HepG2 (cell line): Measurements from ENCODE around the gene RABL6. TPM values are rescaled to one million over a fixed set of nuclear protein-coding genes. Genes with fewer than 3 reads are reported as not detected.

Experiments
- CAMTA2 ChIP-seq: sonication (generic); formaldehyde crosslinking; IDR thresholded peaks from 2 replicates; pipeline ENCODE4 v1.4.0; 2020; ENCODE audit warnings: mild to moderate bottlenecking, missing genetic modification reagents, borderline replicate concordance
- CCDC6 ChIP-seq: sonication (generic); formaldehyde crosslinking; IDR thresholded peaks from 2 replicates; pipeline ENCODE4 v1.8.1; 2022; ENCODE audit warnings: mild to moderate bottlenecking, missing genetic modification reagents, moderate library complexity
- ELF3 ChIP-seq: IDR thresholded peaks from 2 replicates; pipeline ENCODE4 v1.6.1; 2016; ENCODE audit warnings: missing genetic modification reagents, missing compliant biosample characterization
- FOSL2 ChIP-seq: sonication (generic); formaldehyde crosslinking; IDR thresholded peaks from 2 replicates; pipeline ENCODE4 v1.4.0; 2020; ENCODE audit warnings: missing genetic modification reagents
- FOXC1 ChIP-seq: sonication (generic); formaldehyde crosslinking; IDR thresholded peaks from 2 replicates; pipeline ENCODE4 v1.8.0; 2022; ENCODE audit warnings: mild to moderate bottlenecking, missing genetic modification reagents, borderline replicate concordance
- FOXO1 ChIP-seq: sonication (generic); formaldehyde crosslinking; IDR thresholded peaks from 2 replicates; pipeline ENCODE4 v1.4.0; 2020; ENCODE audit warnings: missing genetic modification reagents
- MXD4 ChIP-seq: IDR thresholded peaks from 2 replicates; pipeline ENCODE4 v1.6.1; 2016; ENCODE audit warnings: mild to moderate bottlenecking, missing biosample characterization, missing genetic modification reagents
- SNAPC2 ChIP-seq: sonication (generic); formaldehyde crosslinking; IDR thresholded peaks from 2 replicates; pipeline ENCODE4 v1.8.1; 2022; ENCODE audit warnings: mild to moderate bottlenecking, missing genetic modification reagents
- SPEN ChIP-seq: sonication (generic); formaldehyde crosslinking; IDR thresholded peaks from 2 replicates; pipeline ENCODE4 v1.5.1; 2020; ENCODE audit warnings: low read depth, mild to moderate bottlenecking, missing genetic modification reagents
- SRSF4 ChIP-seq: fragments of 200-400 bp; formaldehyde crosslinking; IDR thresholded peaks from one replicate; pipeline ENCODE4 v1.6.1; 2018; ENCODE audit warnings: mild to moderate bottlenecking, low read depth, low read length, moderate library complexity; ENCODE audit not compliant: poor library complexity, severe bottlenecking
- WIZ ChIP-seq: sonication (generic); formaldehyde crosslinking; IDR thresholded peaks from 2 replicates; pipeline ENCODE4 v1.5.1; 2020; ENCODE audit warnings: mild to moderate bottlenecking, missing genetic modification reagents
- ZBTB42 ChIP-seq: sonication (generic); formaldehyde crosslinking; IDR thresholded peaks from 2 replicates; pipeline ENCODE4 v1.5.0; 2020; ENCODE audit warnings: mild to moderate bottlenecking, missing genetic modification reagents
- ZBTB7A ChIP-seq: sonication (generic); formaldehyde crosslinking; IDR thresholded peaks from 2 replicates; pipeline ENCODE4 v1.8.0; 2022; ENCODE audit warnings: mild to moderate bottlenecking, missing genetic modification reagents
- ZNF256 ChIP-seq: sonication (generic); formaldehyde crosslinking; conservative IDR thresholded peaks from 2 replicates; pipeline ENCODE4 v1.4.0; 2020; ENCODE audit warnings: missing genetic modification reagents
- ZNF468 ChIP-seq: sonication (generic); formaldehyde crosslinking; IDR thresholded peaks from 2 replicates; pipeline ENCODE4 v1.8.0; 2022; ENCODE audit warnings: mild to moderate bottlenecking, moderate library complexity, missing genetic modification reagents
- ZNF547 ChIP-seq: sonication (generic); formaldehyde crosslinking; IDR thresholded peaks from 2 replicates; pipeline ENCODE4 v1.5.1; 2020; ENCODE audit warnings: mild to moderate bottlenecking, missing genetic modification reagents
- ZNF660 ChIP-seq: sonication (generic); formaldehyde crosslinking; IDR thresholded peaks from 2 replicates; pipeline ENCODE4 v1.5.1; 2020; ENCODE audit warnings: mild to moderate bottlenecking, low read depth, missing genetic modification reagents, borderline replicate concordance
- ZNF746 ChIP-seq: sonication (generic); formaldehyde crosslinking; IDR thresholded peaks from 2 replicates; pipeline ENCODE4 v1.8.0; 2022; ENCODE audit warnings: mild to moderate bottlenecking, missing genetic modification reagents
- ZNF83 ChIP-seq: sonication (generic); formaldehyde crosslinking; IDR thresholded peaks from 2 replicates; pipeline ENCODE4 v1.4.0; 2020; ENCODE audit warnings: missing genetic modification reagents, mild to moderate bottlenecking, borderline replicate concordance
- polyA plus RNA-seq, 8 experiments: library from polyadenylated mRNA; depleted of rRNA in 3 of 8; stranded (reverse) in 7 of 8; unstranded in 1 of 8; fragments of >200 nt; fragmentation: Illumina TruSeq in 4 of 8; extraction: Trizol in 4 of 8; gene quantifications; 2 replicates each; pipeline versions ENCODE4 v1.2.1 to v1.2.3, GENCODE V29; 2011 to 2016; ENCODE audit warnings: low read depth in 4 of 8, missing spikeins in 1 of 8, mixed read lengths in 1 of 8; ENCODE audit not compliant: insufficient read depth in 1 of 8
- total RNA-seq, 5 experiments: library from RNA; depleted of rRNA; stranded (reverse); fragments of >200 nt; fragmentation: Illumina TruSeq; extraction: Trizol; gene quantifications; 2 replicates each; pipeline ENCODE4 v1.2.3, GENCODE V29; 2016; ENCODE audit warnings: low read depth in 1 of 5
- TF ChIP-seq, protein P1 (sequence below): sonication (generic); formaldehyde crosslinking; IDR thresholded peaks from 2 replicates; pipeline ENCODE4 v1.4.0; 2020; ENCODE audit warnings: missing genetic modification reagents, mild to moderate bottlenecking, borderline replicate concordance
- TF ChIP-seq, protein P2 (sequence below): sonication (generic); formaldehyde crosslinking; IDR thresholded peaks from 2 replicates; pipeline ENCODE4 v1.4.0; 2020; ENCODE audit warnings: low read depth, mild to moderate bottlenecking, missing genetic modification reagents
- TF ChIP-seq, protein P3 (sequence below): IDR thresholded peaks from 2 replicates; pipeline ENCODE4 v1.6.1; 2016; ENCODE audit warnings: low read depth, control low read depth

Gene RABL6
- total and polyA plus RNA-seq, 2 of the 13 experiments (the other 11 are each of a cell fraction or from before 2014, with no cell fraction given): 81.5 to 125 TPM

DNA sequence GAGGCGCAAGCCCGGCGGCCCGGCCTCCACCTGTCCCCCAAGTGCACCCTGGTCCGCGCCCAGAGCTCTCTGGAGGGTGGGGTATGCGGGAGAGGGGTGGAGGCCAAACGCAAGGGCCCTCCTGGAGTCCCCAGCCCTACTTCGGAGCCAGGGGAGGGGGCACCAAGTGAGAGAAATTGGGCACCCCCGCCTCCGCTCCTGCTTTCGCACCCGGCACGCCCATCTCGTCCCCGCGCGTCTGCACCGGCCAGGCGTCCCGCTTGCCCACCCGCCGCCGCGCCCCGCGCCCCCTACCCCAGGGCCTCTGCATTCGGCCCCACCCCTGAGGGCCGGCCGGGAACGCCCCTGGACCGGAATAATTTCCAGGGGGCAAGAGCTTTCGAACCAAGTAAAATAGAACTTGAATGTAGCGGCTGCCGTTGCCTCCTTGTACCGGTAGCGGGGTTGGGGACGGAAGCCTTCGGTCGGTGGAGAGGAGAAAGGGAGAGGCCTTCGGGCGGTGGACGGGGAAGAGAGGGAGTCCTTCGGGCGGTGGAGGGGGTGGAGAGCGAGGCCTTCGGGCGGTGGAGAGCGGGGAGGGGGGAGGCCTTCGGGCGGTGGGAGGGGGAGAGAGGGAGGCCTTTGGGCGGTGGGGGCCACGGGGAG lies 40.8 kb downstream of the RABL6 start (continued):
- TF ChIP-seq, protein P1, sequence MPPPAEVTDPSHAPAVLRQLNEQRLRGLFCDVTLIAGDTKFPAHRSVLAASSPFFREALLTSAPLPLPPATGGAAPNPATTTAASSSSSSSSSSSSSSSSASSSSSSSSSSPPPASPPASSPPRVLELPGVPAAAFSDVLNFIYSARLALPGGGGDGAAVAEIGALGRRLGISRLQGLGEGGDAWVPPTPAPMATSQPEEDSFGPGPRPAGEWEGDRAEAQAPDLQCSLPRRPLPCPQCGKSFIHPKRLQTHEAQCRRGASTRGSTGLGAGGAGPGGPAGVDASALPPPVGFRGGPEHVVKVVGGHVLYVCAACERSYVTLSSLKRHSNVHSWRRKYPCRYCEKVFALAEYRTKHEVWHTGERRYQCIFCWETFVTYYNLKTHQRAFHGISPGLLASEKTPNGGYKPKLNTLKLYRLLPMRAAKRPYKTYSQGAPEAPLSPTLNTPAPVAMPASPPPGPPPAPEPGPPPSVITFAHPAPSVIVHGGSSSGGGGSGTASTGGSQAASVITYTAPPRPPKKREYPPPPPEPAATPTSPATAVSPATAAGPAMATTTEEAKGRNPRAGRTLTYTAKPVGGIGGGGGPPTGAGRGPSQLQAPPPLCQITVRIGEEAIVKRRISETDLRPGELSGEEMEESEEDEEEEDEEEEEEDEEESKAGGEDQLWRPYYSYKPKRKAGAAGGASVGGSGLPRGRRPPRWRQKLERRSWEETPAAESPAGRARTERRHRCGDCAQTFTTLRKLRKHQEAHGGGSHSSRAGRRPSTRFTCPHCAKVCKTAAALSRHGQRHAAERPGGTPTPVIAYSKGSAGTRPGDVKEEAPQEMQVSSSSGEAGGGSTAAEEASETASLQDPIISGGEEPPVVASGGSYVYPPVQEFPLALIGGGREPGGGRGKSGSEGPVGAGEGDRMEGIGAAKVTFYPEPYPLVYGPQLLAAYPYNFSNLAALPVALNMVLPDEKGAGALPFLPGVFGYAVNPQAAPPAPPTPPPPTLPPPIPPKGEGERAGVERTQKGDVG (CRISPR knock-in tag): no peak
- TF ChIP-seq ZNF660 (CRISPR knock-in tag) (no peak), SRSF4 (no peak), FOXO1 (CRISPR knock-in tag) (no peak), WIZ (CRISPR knock-in tag) (no peak), ZBTB42 (CRISPR knock-in tag) (no peak; the same call in 1 of the 2 replicates), ELF3 (CRISPR knock-in tag) (no peak), ZNF547 (CRISPR knock-in tag) (no peak), ZNF468 (CRISPR knock-in tag) (no peak), ZBTB7A (no peak; the same call in 1 of the 2 replicates), SNAPC2 (CRISPR knock-in tag) (no peak), FOXC1 (CRISPR knock-in tag) (no peak), CCDC6 (CRISPR knock-in tag) (peak; percentile 38; the same call in 1 of the 2 replicates), ZNF256 (CRISPR knock-in tag) (no peak), ZNF83 (no peak), FOSL2 (no peak), CAMTA2 (CRISPR knock-in tag) (0 out of 2 replicates have a peak, but pooled peaks have one; percentile 26), SPEN (CRISPR knock-in tag) (no peak), MXD4 (CRISPR knock-in tag) (no peak), ZNF746 (CRISPR knock-in tag) (no peak)
- TF ChIP-seq, protein P2, sequence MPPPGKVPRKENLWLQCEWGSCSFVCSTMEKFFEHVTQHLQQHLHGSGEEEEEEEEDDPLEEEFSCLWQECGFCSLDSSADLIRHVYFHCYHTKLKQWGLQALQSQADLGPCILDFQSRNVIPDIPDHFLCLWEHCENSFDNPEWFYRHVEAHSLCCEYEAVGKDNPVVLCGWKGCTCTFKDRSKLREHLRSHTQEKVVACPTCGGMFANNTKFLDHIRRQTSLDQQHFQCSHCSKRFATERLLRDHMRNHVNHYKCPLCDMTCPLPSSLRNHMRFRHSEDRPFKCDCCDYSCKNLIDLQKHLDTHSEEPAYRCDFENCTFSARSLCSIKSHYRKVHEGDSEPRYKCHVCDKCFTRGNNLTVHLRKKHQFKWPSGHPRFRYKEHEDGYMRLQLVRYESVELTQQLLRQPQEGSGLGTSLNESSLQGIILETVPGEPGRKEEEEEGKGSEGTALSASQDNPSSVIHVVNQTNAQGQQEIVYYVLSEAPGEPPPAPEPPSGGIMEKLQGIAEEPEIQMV: 0 out of 2 replicates have a peak, but pooled peaks have one; percentile 2
- TF ChIP-seq, protein P3, sequence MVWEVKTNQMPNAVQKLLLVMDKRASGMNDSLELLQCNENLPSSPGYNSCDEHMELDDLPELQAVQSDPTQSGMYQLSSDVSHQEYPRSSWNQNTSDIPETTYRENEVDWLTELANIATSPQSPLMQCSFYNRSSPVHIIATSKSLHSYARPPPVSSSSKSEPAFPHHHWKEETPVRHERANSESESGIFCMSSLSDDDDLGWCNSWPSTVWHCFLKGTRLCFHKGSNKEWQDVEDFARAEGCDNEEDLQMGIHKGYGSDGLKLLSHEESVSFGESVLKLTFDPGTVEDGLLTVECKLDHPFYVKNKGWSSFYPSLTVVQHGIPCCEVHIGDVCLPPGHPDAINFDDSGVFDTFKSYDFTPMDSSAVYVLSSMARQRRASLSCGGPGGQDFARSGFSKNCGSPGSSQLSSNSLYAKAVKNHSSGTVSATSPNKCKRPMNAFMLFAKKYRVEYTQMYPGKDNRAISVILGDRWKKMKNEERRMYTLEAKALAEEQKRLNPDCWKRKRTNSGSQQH (CRISPR knock-in tag): no peak
